ENCODE results near the gene PRICKLE1.

Gene PRICKLE1

DNA sequence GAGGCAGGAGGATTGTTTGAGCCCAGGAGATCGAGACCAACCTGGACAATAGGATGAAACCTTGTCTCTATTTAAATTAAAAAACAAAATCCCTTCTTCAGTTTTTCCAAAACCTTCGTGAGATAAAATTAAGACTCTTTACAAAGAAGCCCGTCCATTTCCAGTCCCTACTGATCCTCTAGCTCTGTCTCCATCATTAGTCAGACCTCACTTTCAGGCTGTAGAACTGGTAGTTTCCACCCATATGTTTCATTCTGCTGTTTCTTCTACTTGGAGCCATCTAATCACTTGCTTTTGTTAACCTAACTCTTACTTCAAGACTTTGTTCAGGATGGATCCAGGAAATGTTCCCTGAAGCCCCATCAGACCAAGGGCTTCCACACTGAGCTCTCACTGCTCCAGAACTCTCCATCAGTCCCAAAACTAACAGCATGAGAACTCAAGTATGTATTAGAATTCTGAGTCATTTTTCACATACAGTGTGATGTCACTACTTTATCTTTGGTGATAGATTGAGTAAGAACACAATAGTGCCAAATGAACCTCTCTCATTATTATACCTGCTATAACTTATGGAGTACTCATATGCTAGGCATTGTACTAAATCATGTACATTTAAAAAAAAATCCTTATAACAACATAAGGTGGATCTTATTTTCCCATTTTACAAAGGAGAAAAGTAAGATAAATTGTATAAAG, 90.8 kb downstream of the PRICKLE1 start:
- DNase-seq (ENCODE audit: low spot score): no peak
- in situ Hi-C loops (cut with MboI; ENCODE audit: low sequenced_read_pairs, unreplicated experiment): loop anchor here (25.0 kb wide), 1 partner anchor 789 kb away; no protein-coding TSS in a partner anchor
- TF ChIP-seq CTCF (IDR thresholded peaks at IDR 0.05; ENCODE audit: borderline replicate concordance, control extremely low read depth, extremely low read depth, insufficient read depth, missing control alignments): no peak

GRCh38 chr12:42496886-42497285, 92.7 kb downstream of the PRICKLE1 start:
- DNase-seq (ENCODE audit: low spot score): no peak
- TF ChIP-seq CTCF (IDR thresholded peaks at IDR 0.05; ENCODE audit: borderline replicate concordance, control extremely low read depth, extremely low read depth, insufficient read depth, missing control alignments): no peak
- in situ Hi-C loops (cut with MboI; ENCODE audit: low sequenced_read_pairs, unreplicated experiment): loop anchor here (25.0 kb wide), 1 partner anchor 790 kb away; no protein-coding TSS in a partner anchor

DNA sequence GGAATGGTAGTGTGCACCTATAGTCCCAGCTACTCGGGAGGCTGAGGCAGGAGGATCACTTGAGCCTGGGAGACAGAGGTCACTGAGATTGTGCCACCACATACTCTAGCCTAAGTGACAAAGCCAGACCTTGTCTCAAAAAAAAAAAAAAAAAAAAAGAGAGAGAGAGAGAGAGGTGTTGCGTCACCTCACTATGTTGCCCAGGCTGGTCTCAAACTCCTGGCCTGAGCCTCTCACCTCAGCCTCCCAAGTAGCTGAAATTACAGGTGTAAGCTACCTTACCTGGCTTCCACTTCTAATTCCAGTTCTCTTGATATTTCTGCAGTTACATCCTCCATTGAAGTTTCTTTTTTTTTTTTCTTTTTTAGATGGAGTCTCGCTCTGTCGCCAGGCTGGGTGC, 94.3 kb downstream of the PRICKLE1 start:
- DNase-seq (ENCODE audit: low spot score): no peak
- in situ Hi-C loops (cut with MboI; ENCODE audit: low sequenced_read_pairs, unreplicated experiment): loop anchor here (25.0 kb wide), 1 partner anchor 792 kb away; no protein-coding TSS in a partner anchor
- TF ChIP-seq CTCF (IDR thresholded peaks at IDR 0.05; ENCODE audit: borderline replicate concordance, control extremely low read depth, extremely low read depth, insufficient read depth, missing control alignments): no peak

DNA sequence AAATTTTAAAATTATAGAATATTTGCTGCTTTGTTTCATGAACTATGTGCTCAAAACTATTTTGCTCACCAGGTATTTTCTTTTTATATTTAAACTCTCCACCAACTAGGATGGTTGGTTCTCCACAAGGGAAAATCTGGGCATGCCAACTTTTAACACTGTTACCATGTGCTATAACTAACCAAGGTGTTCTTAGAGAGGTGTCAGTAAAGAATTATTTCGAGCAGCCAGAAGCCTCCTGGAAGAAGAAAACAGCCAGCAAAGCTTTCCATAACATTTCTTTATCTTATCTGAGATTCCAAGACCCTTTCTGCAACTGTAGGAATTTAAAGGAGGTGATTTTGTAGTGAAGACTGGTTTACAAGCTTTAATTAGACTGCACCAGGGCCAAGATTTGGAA, 97.3 kb downstream of the PRICKLE1 start:
- no peak for TF ChIP-seq CTCF (IDR thresholded peaks at IDR 0.05; ENCODE audit: borderline replicate concordance, control extremely low read depth, extremely low read depth, insufficient read depth, missing control alignments)
- no peak for DNase-seq (ENCODE audit: low spot score)
- in situ Hi-C loops (cut with MboI; ENCODE audit: low sequenced_read_pairs, unreplicated experiment): loop anchor here (25.0 kb wide), 1 partner anchor 795 kb away; no protein-coding TSS in a partner anchor

DNA sequence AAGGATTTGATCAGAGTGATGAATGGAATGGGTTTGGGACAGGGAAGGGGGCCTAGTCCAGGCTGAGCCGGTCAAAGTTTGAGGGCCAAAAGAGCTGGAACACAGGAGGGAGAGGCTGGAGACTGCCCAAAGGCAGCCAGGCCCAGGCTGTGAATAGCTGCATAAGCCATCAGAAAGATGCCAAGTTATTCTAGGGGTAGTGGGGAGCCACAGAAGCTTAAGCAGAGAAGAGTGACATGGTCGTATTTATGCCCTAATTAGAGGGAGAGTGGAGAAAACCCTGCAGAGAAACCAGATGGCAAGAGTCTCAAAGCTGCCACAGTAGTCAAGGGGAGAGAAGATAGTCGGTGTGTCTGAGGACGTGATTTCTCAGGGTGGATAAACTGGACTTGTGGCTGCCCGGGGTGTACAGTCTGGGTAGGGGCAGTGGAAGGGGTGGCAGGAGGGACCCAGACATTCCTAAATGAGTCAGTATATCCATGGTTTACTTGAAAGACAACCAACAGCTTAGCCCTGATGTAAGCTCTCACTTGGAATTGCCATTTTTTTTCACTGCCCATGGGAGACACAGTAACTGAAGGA, 99.2 kb downstream of the PRICKLE1 start:
- no peak for TF ChIP-seq CTCF (IDR thresholded peaks at IDR 0.05; ENCODE audit: borderline replicate concordance, control extremely low read depth, extremely low read depth, insufficient read depth, missing control alignments)
- in situ Hi-C loops (cut with MboI; ENCODE audit: low sequenced_read_pairs, unreplicated experiment): loop anchor here (25.0 kb wide), 1 partner anchor 797 kb away; no protein-coding TSS in a partner anchor

GRCh38 chr12:42486407-42486806, 103.1 kb downstream of the PRICKLE1 start:
- TF ChIP-seq CTCF (IDR thresholded peaks at IDR 0.05; ENCODE audit: borderline replicate concordance, control extremely low read depth, extremely low read depth, insufficient read depth, missing control alignments): no peak
- DNase-seq (ENCODE audit: low spot score): no peak
- in situ Hi-C loops (cut with MboI; ENCODE audit: low sequenced_read_pairs, unreplicated experiment): loop anchor here (25.0 kb wide), 1 partner anchor 801 kb away; no protein-coding TSS in a partner anchor

More for the DNA sequence above, 99.2 kb downstream of the PRICKLE1 start:
- no peak for DNase-seq (ENCODE audit: low spot score)
